ENCODE data around the gene MVB12B. TPM values are rescaled to one million over a fixed set of nuclear protein-coding genes. Genes with fewer than 3 reads are reported as not detected.
A peak's percentile ranks its signal among the peaks of the same experiment; 100 is the strongest.

Gene MVB12B
- total RNA-seq, 1 donor from 2014 or later = 13.1 TPM

DNA sequence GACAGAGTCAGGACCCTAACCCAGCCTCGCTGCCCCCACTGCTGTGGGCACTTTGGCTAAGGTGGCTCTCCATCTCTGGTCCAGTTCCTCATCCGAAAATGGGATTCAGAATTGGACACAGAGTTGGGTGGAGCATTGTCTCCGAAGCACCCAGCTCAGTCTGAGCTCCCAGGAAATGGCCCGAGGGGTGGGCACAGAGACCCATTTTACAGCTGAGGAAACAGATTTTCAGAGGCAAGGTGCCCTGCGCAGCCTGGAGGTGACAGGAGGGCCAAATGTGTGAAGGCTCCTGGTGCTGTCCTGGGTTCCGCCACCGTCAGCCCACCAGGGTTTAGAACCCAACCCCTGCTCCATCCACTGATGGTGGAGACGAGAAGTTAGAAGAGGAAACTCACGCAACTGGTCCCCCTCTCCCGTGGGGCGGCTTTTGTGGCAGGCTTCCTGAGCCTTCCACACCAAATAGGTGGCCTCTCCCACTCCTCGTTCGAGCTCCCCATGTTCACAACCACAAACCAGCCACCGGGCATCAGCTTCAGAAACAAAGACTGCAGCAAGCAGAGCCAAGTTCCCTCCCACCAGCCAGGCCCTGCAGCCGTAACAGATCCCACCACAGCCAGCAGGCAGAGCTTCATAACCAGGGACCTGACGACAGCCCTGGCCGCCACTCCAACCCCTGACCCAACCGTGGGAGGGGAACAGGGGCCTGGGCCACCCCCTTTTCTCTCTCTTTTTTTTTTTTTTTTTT is 196.2 kb downstream of the MVB12B start:
- Mint-ChIP-seq H3K27me3 (ENCODE audit: low read depth) (peaks cover 8% of the 10 kb centered on the region), H3K4me3 (ENCODE audit: unreplicated experiment) (no peak overlapping the region), H3K27ac (ENCODE audit: unreplicated experiment) (no peak overlapping the region), H3K9me3 (ENCODE audit: low read depth) (no peaks in the 10 kb centered on the region), H3K4me1 (ENCODE audit: low read depth) (peaks cover 14% of the 10 kb centered on the region), H3K36me3 (ENCODE audit: low read depth) (no peaks in the 10 kb centered on the region)
- peak; percentile 53 for DNase-seq (ENCODE audit: low spot score)
- TF ChIP-seq, protein P1, sequence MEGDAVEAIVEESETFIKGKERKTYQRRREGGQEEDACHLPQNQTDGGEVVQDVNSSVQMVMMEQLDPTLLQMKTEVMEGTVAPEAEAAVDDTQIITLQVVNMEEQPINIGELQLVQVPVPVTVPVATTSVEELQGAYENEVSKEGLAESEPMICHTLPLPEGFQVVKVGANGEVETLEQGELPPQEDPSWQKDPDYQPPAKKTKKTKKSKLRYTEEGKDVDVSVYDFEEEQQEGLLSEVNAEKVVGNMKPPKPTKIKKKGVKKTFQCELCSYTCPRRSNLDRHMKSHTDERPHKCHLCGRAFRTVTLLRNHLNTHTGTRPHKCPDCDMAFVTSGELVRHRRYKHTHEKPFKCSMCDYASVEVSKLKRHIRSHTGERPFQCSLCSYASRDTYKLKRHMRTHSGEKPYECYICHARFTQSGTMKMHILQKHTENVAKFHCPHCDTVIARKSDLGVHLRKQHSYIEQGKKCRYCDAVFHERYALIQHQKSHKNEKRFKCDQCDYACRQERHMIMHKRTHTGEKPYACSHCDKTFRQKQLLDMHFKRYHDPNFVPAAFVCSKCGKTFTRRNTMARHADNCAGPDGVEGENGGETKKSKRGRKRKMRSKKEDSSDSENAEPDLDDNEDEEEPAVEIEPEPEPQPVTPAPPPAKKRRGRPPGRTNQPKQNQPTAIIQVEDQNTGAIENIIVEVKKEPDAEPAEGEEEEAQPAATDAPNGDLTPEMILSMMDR (IDR thresholded peaks at IDR 0.05) = no peak

DNA sequence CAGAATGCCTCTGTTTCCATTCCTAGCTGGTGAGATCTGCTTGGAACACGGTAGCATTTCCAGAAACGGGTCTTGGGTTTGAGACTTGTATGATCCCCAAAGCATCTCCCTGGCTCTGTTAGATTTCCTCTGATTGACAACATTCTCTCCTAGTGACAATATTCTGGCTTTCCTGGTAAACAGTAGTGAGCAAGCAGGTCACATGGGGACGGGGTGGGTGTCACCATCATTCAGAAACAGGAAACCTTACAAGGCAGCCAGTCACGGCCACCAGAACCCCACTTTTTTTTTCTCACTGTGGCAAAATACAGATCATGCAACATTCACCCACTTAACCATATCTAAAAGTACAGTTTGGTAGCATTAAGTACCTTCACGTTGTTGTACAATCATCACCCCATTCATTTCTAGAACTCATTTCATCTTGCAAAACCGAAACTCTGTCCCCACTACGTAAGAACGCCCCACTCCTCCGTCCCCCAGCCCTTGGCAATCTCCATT is 197.0 kb downstream of the MVB12B start:
- H3K27ac Mint-ChIP-seq (ENCODE audit: unreplicated experiment) = no peak overlapping the region
- no peaks in the 10 kb centered on the region for H3K9me3 Mint-ChIP-seq (ENCODE audit: low read depth)
- peaks cover 14% of the 10 kb centered on the region for H3K4me1 Mint-ChIP-seq (ENCODE audit: low read depth)
- TF ChIP-seq, protein P1 (IDR thresholded peaks at IDR 0.05) = no peak
- peak; percentile 5 for DNase-seq (ENCODE audit: low spot score)
- peaks cover 8% of the 10 kb centered on the region for H3K27me3 Mint-ChIP-seq (ENCODE audit: low read depth)
- H3K36me3 Mint-ChIP-seq (ENCODE audit: low read depth) = no peaks in the 10 kb centered on the region
- no peak overlapping the region for H3K4me3 Mint-ChIP-seq (ENCODE audit: unreplicated experiment)

DNA sequence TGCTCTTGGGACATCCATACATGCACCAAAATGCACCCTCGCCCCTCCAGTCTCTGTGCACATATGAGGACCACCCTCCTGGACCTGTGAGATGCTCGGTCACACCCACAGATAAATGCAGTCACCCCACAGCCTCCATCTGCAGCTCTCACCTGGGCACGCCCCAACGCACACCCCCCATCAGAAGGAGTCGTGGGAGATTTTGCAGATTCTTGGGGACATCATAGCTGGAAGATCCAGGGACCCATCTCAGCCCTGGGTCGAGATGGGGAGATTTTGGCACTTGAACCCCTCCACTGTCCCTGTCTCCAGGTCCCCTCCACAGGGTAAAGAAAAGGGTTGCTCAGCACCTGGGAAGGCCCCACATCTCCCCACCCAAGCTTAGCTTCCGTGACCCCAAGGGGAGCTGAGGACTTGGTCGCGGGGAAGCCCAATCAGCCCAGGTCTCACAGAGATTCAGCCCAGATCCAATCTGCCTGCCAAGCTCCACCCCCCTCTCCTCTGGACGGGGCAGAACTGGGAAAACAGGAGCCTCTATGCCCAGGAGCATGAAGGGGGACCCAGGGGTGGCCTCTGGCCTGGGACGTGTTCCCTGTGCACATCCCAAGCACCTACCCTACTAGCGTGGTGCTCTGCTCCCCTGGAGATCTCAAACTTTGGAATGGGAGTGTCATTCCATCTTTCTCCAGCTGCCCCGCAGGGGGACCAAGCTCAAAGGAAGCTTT is 197.9 kb downstream of the MVB12B start:
- H3K9me3 Mint-ChIP-seq (ENCODE audit: low read depth) = no peaks in the 10 kb centered on the region
- no peak overlapping the region for H3K27ac Mint-ChIP-seq (ENCODE audit: unreplicated experiment)
- no peak overlapping the region for H3K4me3 Mint-ChIP-seq (ENCODE audit: unreplicated experiment)
- TF ChIP-seq, protein P1 (IDR thresholded peaks at IDR 0.05) = no peak
- DNase-seq (ENCODE audit: low spot score) = peak; percentile 68
- H3K4me1 Mint-ChIP-seq (ENCODE audit: low read depth) = peaks cover 23% of the 10 kb centered on the region
- peaks cover 8% of the 10 kb centered on the region for H3K27me3 Mint-ChIP-seq (ENCODE audit: low read depth)
- no peaks in the 10 kb centered on the region for H3K36me3 Mint-ChIP-seq (ENCODE audit: low read depth)

DNA sequence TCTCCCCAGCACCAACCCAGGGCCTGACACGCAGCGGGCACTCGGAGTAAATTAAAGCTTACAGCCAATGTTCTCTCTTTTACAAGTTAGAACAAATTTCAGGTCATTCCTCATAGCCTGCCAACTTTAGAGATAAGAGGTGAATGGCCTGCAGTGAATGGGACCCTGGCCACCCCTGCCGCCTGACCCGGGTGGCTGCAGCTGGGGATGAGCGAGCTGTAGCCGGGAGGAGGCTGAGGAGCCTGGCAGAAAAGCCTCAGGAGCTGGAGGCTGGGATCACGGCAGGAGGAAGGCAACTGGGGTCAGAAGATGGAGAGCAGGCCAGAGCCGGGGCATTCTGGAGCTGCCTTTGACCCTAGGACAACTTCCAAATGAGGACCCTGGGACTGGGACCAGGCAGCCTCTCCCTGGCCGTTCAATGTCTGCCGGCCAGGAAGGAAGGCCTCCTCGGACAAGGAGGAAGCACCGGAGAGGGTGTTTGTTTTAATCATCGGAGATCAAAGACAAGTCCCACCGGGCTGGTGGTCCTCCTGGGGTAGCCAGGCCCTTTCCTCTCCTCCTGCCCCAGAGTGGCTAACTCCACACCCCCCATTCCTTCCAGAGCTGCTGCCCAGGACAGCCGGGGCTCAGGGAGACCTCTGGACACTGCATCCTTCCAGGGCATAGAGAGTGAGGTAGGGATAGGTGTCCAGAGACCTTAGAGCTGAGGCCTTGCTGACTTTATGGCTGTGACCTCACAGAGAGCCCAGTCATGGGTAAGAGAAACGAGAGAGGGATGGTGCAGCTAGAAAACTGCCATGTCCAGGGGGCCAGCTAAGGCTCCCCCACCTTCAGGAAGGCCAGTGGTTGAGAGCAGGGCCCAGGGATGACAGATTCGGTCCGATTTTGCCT is 199.8 kb downstream of the MVB12B start:
- Mint-ChIP-seq H3K4me1 (ENCODE audit: low read depth) (peaks cover 32% of the 10 kb centered on the region), H3K4me3 (ENCODE audit: unreplicated experiment) (no peak overlapping the region), H3K36me3 (ENCODE audit: low read depth) (no peaks in the 10 kb centered on the region), H3K27me3 (ENCODE audit: low read depth) (peaks cover 6% of the 10 kb centered on the region), H3K9me3 (ENCODE audit: low read depth) (no peaks in the 10 kb centered on the region), H3K27ac (ENCODE audit: unreplicated experiment) (no peak overlapping the region)
- TF ChIP-seq, protein P1 (IDR thresholded peaks at IDR 0.05) = no peak
- peak; percentile 43 for DNase-seq (ENCODE audit: low spot score)
